CD4-positive, alpha-beta T cell treated with Interleukin-2 at 100 ng/mL for 4 hours (primary cell): ENCODE data around the gene LRCH1.
A peak's percentile ranks its signal among the peaks of the same experiment; 100 is the strongest.

Experiments
- DNase-seq: peaks from one replicate; pipeline ENCODE4 v3.0.0-alpha.2; 2020; ENCODE audit warnings: low spot score

The LRCH1 gene

GRCh38 chr13:46665633-46666482, 112.9 kb downstream of the LRCH1 start:
- no peak for DNase-seq

DNA sequence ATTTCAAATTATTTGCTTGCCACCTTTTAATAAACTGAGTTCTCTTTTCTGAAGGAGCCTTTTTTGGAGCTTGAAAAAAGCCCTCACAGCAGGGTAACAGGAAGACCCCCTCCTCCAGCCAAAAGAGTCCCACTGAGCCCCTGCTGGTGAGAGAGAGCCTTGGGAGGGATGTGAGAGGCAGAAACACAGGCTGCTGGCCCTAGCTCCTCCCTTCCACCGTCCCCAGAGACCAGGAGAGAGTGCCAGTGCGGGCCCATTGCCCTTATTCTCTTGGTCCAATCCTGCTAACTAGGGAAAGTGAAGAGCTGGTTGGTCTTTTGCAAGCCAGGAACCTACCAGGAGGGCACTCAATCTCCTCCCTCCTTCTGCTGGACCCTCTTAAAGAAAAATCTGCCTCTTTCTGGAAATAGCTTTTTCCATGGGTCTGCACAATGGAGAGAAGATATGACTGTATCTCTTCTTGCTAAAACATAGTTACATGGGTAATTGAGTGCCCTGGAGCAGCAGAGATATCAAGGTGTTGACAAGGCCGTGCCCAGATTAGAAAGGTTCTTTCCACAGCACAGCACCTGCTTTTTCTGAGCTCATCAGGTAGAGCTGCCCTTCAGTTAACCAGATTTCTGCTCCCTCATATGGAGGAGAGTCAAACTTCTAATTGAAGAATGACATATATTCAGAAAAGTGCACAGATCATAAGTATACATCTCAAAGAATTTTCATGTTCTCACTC, 113.9 kb downstream of the LRCH1 start:
- DNase-seq = peak; percentile 11

DNA sequence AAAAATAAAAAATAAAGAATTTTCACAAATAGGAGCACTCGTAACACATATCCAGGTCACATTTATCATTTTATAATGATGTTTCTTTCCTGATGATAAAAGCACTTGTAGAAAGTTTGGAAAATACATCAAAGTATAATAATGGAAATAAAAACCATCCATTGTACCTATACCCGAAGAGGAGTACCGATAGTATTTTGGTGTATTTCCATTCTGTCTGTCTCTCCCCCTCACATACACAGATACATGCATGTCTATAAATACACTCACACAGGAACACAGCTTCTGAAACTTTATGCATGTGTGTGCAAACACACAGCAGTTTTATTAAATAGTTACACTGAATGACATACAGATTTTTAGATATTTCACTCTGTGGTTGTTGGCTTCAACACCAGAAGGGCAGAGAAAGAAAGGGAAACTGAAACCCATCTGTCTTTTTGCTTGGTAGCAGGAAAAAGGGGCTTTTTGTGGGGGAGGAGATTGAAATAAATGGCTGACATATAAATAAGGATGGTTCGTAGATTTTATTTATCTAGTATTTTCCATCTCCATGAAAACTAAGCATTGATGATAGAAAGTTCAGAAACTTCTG, 114.8 kb downstream of the LRCH1 start:
- peak; percentile 57 for DNase-seq

GRCh38 chr13:46668302-46668720, 115.3 kb downstream of the LRCH1 start:
- no peak for DNase-seq

DNA sequence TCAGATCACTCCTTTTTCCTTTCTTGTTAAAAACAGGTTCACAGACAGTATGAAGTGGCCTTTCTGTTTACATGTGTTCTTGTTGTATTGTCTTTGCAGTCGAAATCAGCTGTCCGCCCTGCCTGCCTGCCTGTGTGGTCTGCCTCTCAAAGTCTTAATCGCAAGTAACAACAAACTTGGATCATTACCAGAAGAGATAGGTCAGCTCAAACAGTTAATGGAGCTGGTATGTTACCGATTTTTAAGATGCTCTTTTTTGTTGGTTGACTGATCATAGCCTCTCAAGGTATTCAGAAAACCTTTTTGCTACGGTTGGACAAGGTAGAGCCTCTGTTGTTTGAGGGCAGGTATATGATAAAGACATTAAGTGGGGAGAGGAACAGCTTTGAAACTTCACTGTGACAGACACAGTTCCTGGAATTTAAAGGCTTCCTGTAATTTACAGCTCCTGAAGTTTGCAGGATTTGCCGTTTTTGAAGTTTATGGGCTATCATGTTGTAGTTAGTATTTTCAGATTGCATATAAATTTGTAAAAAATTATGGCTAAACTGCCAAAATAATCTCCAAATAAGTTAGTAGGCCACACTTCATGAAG, 116.1 kb downstream of the LRCH1 start:
- DNase-seq = no peak

GRCh38 chr13:46672338-46673090, 119.5 kb downstream of the LRCH1 start:
- DNase-seq = no peak

GRCh38 chr13:46675016-46675415, 122.0 kb downstream of the LRCH1 start:
- DNase-seq = no peak

DNA sequence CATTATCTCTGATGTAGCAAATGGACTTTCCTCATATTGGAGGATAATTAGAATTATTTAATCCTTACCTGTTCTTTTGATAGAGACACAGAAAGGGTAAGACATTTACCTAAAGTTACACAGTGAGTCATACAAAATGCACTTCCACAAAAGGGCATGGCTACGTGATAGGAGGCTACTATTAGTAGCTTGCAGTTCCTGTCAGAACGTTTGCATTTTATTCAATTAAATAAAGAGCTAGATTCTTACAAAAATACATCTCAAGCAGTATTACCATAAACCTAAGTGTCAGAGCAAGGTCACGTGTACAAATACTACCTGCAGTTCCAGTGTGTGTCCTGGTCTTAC, 123.4 kb downstream of the LRCH1 start:
- DNase-seq = no peak

GRCh38 chr13:46679369-46680120, 126.6 kb downstream of the LRCH1 start:
- DNase-seq = peak; percentile 41

GRCh38 chr13:46682015-46682414, 129.0 kb downstream of the LRCH1 start:
- no peak for DNase-seq

DNA sequence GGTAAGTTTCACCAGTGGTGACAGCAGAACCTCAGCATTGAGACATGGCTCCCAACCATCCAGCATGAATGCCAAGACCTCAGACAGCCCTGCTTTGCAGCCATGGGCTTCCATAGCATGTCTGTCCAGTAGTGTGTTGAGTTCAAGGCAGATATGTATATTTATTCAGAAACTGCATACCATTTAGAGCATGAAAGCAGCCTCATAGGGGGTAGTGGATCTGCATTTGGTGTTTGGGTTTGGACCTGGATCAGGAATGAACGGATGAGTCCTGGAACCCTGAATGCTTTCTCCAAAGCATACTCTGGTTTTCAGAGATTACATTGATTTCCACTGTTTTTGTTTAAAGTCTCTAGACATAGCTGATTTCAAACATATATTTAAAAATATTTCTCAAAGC, 129.7 kb downstream of the LRCH1 start:
- no peak for DNase-seq

DNA sequence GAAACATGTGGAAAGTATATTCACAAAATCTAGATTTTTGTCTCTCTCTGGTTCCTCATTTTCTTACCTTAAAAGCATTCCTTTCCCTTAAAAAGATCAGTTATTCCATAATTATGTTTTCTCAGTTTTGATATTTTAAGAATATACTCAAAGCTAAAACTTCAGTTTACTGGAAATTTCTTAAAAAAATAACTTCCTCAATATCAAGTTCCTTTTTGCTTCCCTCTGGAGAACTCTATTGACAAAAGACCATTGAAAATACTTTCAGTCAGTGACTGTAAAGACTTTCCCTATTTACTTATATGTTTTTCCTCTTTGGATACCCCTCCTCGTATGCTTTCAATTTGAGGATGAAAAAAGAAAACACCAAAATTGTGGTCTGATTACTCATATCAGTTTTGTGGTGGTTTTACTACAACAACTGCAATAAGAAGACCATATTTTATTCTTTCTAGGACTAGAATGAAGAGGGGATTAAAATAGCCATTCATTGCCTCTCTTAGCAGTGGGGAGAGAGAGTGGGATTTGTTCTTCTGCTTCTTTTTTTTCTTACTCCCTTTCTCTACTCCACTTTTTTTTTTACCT, 130.8 kb downstream of the LRCH1 start:
- no peak for DNase-seq

DNA sequence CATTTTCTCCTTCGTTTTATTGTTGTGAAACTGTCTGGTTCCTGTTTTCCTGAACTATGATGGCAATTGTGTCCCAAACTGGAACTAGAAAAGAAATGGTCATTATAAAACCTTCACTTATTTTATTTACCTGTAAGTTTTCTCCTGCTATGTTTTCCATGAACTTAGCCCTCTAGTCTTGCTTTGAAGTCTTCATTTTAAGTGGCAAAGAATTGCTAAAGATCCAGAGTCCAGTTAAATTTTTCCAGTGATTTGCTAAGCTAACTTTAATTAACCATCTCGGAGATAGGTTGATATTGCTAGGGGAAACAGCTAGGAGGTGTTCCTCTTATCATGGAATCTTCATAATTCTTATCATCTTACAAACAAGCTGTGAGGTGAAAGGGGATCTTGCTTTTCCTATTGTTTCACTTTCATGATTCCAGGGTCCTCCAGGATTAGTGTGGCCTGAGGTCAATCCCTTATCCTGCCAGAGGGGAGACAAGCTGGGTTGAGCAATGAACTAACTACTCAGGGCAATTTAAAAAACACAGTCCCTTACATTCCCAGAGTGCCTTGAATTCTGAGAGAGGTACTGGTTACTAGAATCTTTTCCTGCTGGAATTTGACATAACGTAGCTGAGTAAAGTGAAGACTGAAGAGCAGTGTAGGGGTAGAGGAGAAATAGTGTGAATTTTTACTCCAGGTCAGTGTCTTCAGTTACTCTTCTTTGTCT, 131.5 kb downstream of the LRCH1 start:
- no peak for DNase-seq

GRCh38 chr13:46685006-46685730, 132.2 kb downstream of the LRCH1 start:
- no peak for DNase-seq

GRCh38 chr13:46686171-46686570, 133.2 kb downstream of the LRCH1 start:
- no peak for DNase-seq

DNA sequence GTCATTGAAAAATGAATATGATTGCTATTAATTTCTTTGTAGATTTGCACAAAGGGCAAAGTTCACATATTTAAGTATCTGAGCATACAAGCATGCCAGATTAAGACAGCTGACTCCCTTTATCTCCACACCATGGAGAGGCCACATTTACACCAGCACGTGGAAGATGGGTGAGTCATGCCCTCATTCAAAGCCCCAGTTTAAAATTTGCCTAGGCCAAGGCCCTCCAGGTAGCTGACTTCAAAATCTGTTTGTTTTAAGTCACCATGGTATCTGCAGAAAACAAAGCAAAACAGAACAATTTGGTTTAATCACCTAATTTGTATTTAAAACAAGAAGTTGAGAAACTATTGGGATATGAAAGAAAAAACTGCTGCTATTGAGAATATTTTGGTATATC, 134.8 kb downstream of the LRCH1 start:
- peak; percentile 69 for DNase-seq

DNA sequence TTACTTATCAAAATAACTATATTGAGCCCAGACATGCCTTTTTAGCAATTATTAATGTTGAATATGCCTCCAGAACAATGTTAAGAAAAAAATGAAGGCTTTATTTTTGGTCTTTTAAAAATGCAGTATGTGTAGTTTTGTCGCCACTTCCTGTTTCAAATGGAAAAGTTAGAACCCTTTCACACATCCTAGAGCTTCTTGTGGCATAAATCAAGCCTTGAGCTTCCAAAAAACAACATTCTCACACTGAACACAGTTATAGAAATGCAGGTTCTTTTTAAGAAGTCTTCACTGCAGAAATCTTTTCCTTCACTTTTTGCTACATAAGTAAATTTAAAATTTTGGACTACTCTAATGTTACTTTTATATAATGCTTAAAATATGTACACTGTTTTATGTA, 135.3 kb downstream of the LRCH1 start:
- no peak for DNase-seq

DNA sequence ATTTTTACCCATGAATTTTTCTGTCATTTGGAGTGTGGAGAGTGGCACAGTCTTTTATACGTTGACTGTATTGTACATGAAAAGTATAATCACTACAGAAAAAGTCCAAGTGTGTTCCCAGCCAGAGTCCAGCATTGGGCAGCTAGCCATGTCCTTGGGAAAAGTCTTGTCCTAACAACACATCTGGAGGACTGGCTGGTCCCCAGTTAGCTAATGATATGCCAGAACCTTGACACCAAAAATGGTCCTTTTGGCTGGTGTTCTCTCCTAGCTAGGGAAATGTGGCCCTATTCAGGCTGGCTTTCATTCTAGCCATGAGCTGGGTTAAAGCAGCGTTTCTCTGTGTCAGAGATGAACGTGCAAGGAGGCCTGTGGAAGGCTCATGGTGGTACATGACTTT, 145.0 kb downstream of the LRCH1 start:
- DNase-seq = no peak

- no peak for DNase-seq
These were observed 146.0 kb downstream of the LRCH1 start for GRCh38 chr13:46698910-46699460.
